Measurements from ENCODE around the gene INF2. TPM values are rescaled to one million over a fixed set of nuclear protein-coding genes. Genes with fewer than 3 reads are reported as not detected.

INF2 gene
- total and polyA plus RNA-seq, 9 of the 15 experiments (the other 6 are each of a cell fraction or from before 2014, with no cell fraction given), result 0.56 to 31.3 (median 7.8) TPM

- TF ChIP-seq, protein P1, sequence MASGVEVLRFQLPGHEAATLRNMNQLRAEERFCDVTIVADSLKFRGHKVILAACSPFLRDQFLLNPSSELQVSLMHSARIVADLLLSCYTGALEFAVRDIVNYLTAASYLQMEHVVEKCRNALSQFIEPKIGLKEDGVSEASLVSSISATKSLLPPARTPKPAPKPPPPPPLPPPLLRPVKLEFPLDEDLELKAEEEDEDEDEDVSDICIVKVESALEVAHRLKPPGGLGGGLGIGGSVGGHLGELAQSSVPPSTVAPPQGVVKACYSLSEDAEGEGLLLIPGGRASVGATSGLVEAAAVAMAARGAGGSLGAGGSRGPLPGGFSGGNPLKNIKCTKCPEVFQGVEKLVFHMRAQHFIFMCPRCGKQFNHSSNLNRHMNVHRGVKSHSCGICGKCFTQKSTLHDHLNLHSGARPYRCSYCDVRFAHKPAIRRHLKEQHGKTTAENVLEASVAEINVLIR (CRISPR knock-in tag; IDR thresholded peaks at IDR 0.05), result peak; percentile 22; the same call in 1 of the 2 replicates
- TF ChIP-seq POLR2B (IDR thresholded peaks at IDR 0.05; ENCODE audit: low read depth, partially characterized antibody) (peak; percentile 37), PML (IDR thresholded peaks at IDR 0.05; ENCODE audit: low read length) (no peak), HNRNPH1 (optimal IDR thresholded peaks at IDR 0.05; ENCODE audit: low read depth, low read length) (no peak), ATF7 (IDR thresholded peaks at IDR 0.05) (peak; percentile 31; the same call in 1 of the 2 replicates), SIN3A (IDR thresholded peaks at IDR 0.05; ENCODE audit: borderline replicate concordance in 2 of 2, control insufficient read depth in 1 of 2, low read depth in 2 of 2, low read length in 2 of 2) (no peak; a peak in 1 of 4 replicates), HNRNPUL1 (IDR thresholded peaks at IDR 0.05; ENCODE audit: low read length) (no peak), CHD2 (IDR thresholded peaks at IDR 0.05; ENCODE audit: low read depth, low read length) (0 out of 2 replicates have a peak, but pooled peaks have one; percentile 19), HMG20A (CRISPR knock-in tag; conservative IDR thresholded peaks at IDR 0.05) (no peak), ZBTB7A (IDR thresholded peaks at IDR 0.05; ENCODE audit: borderline replicate concordance, control insufficient read depth, low read depth, low read length) (peak; percentile 87), ZNF76 (CRISPR knock-in tag; IDR thresholded peaks at IDR 0.05; ENCODE audit: borderline replicate concordance) (no peak), NCOR1 (IDR thresholded peaks at IDR 0.05) (peak; percentile 42; the same call in 1 of the 2 replicates), PHF20 (IDR thresholded peaks at IDR 0.05; ENCODE audit: partially characterized antibody) (peak; percentile 8), BRCA1 (IDR thresholded peaks at IDR 0.05) (no peak), BRCA1 (CRISPR knock-in tag; IDR thresholded peaks at IDR 0.05) (no peak), E2F3 (CRISPR knock-in tag; IDR thresholded peaks at IDR 0.05) (peak; percentile 23; the same call in 1 of the 2 replicates), ZNF431 (CRISPR knock-in tag; IDR thresholded peaks at IDR 0.05) (no peak), CTBP1 (IDR thresholded peaks at IDR 0.05; ENCODE audit: borderline replicate concordance) (peak; percentile 47; the same call in 1 of the 2 replicates), POLR2G (IDR thresholded peaks at IDR 0.05; ENCODE audit: low read depth, low read length) (peak; percentile 90), FUS (optimal IDR thresholded peaks at IDR 0.05; ENCODE audit: low read depth, low read length) (no peak), ZNF584 (CRISPR knock-in tag; IDR thresholded peaks at IDR 0.05; ENCODE audit: low read depth) (0 out of 2 replicates have a peak, but pooled peaks have one; percentile 65), MIER1 (IDR thresholded peaks at IDR 0.05; ENCODE audit: low read depth) (no peak), SAFB (IDR thresholded peaks at IDR 0.05; ENCODE audit: borderline replicate concordance, low read depth, low read length) (no peak), TAF9B (IDR thresholded peaks at IDR 0.05; ENCODE audit: partially characterized antibody) (peak; percentile 69)
- TF ChIP-seq, protein P2, sequence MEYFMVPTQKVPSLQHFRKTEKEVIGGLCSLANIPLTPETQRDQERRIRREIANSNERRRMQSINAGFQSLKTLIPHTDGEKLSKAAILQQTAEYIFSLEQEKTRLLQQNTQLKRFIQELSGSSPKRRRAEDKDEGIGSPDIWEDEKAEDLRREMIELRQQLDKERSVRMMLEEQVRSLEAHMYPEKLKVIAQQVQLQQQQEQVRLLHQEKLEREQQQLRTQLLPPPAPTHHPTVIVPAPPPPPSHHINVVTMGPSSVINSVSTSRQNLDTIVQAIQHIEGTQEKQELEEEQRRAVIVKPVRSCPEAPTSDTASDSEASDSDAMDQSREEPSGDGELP (CRISPR knock-in tag; IDR thresholded peaks at IDR 0.05; ENCODE audit: borderline replicate concordance), result peak; percentile 76; the same call in 1 of the 2 replicates
- TF ChIP-seq, protein P3, sequence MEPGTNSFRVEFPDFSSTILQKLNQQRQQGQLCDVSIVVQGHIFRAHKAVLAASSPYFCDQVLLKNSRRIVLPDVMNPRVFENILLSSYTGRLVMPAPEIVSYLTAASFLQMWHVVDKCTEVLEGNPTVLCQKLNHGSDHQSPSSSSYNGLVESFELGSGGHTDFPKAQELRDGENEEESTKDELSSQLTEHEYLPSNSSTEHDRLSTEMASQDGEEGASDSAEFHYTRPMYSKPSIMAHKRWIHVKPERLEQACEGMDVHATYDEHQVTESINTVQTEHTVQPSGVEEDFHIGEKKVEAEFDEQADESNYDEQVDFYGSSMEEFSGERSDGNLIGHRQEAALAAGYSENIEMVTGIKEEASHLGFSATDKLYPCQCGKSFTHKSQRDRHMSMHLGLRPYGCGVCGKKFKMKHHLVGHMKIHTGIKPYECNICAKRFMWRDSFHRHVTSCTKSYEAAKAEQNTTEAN (CRISPR knock-in tag; IDR thresholded peaks at IDR 0.05), result no peak
Observed at GRCh38 chr14:104677512-104678332, 11.7 kb upstream of the INF2 start (continued).

All from K562 (cell line).